Stimulated activated CD4-positive, alpha-beta T cell treated with anti-CD3 and anti-CD28 coated beads, Interleukin-15, amount 100 ng/mL, for 1 hour (primary cell): ENCODE data around the gene KCNJ9.
"Not testable (repeated sequence)": the region's sequence is repeated elsewhere in the genome, so short reads cannot be mapped to it uniquely, and the experiment has no call there.

Source experiments
- DNase-seq, 2 donors: peaks; one replicate each; pipeline ENCODE4 v3.0.0-alpha.2; 2020; ENCODE audit warnings: low read depth in 1 of 2, low spot score in 1 of 2

Gene KCNJ9

GRCh38 chr1:160101717-160102522, 20.6 kb downstream of the KCNJ9 start:
- no peak for DNase-seq

- DNase-seq, result no peak
These were observed 22.5 kb downstream of the KCNJ9 start for GRCh38 chr1:160103658-160104408.

- no peak for DNase-seq
These were observed 23.1 kb downstream of the KCNJ9 start for GRCh38 chr1:160104486-160104885.

GRCh38 chr1:160105155-160105554, 23.8 kb downstream of the KCNJ9 start:
- DNase-seq, result no peak

- DNase-seq, result no peak
These were observed 26.2 kb downstream of the KCNJ9 start for GRCh38 chr1:160107512-160107911.

GRCh38 chr1:160108888-160109662, 27.7 kb downstream of the KCNJ9 start:
- no peak for DNase-seq

- DNase-seq, result no peak
These were observed 28.3 kb downstream of the KCNJ9 start for GRCh38 chr1:160109686-160110085.

- not testable (repeated sequence) for DNase-seq
These were observed 30.1 kb downstream of the KCNJ9 start for GRCh38 chr1:160111462-160111861.

GRCh38 chr1:160112357-160112756, 31.0 kb downstream of the KCNJ9 start:
- DNase-seq, result no peak

GRCh38 chr1:160113407-160113806, 32.1 kb downstream of the KCNJ9 start:
- no peak for DNase-seq

- no peak for DNase-seq
These were observed 32.7 kb downstream of the KCNJ9 start for GRCh38 chr1:160114085-160114484.

- DNase-seq, result no peak
These were observed 34.4 kb downstream of the KCNJ9 start, which contains the start of gene ATP1A2 for GRCh38 chr1:160115545-160116282. ATP1A2 (plus strand) TSS chr1:160115759; CDS start chr1:160115862, 103 bp downstream.

- no peak for DNase-seq
These were observed 35.2 kb downstream of the KCNJ9 start for GRCh38 chr1:160116283-160117147.

GRCh38 chr1:160117300-160117699, 36.0 kb downstream of the KCNJ9 start:
- no peak for DNase-seq

- no peak for DNase-seq
These were observed 36.4 kb downstream of the KCNJ9 start for GRCh38 chr1:160117709-160118183.

GRCh38 chr1:160118928-160119327, 37.6 kb downstream of the KCNJ9 start:
- DNase-seq, result no peak

- DNase-seq, result no peak
These were observed 39.5 kb downstream of the KCNJ9 start for GRCh38 chr1:160120797-160121196.

GRCh38 chr1:160121388-160121787, 40.0 kb downstream of the KCNJ9 start:
- DNase-seq, result no peak

GRCh38 chr1:160122978-160123495, 41.7 kb downstream of the KCNJ9 start:
- DNase-seq, result no peak

- no peak for DNase-seq
These were observed 42.4 kb downstream of the KCNJ9 start for GRCh38 chr1:160123726-160124125.
